Activated T-cell treated with anti-CD3 and anti-CD28 coated beads, Interleukin-2, amount 50 U/mL, for 48 hours (primary cell): Measurements from ENCODE around the gene SCN8A.
A peak's percentile ranks its signal among the peaks of the same experiment; 100 is the strongest.
"Not testable (repeated sequence)": the region's sequence is repeated elsewhere in the genome, so short reads cannot be mapped to it uniquely, and the experiment has no call there.

Experiments
- DNase-seq, 2 experiments: peaks; one replicate each; pipeline ENCODE4 v3.0.0-alpha.2; 2020

SCN8A gene

DNA sequence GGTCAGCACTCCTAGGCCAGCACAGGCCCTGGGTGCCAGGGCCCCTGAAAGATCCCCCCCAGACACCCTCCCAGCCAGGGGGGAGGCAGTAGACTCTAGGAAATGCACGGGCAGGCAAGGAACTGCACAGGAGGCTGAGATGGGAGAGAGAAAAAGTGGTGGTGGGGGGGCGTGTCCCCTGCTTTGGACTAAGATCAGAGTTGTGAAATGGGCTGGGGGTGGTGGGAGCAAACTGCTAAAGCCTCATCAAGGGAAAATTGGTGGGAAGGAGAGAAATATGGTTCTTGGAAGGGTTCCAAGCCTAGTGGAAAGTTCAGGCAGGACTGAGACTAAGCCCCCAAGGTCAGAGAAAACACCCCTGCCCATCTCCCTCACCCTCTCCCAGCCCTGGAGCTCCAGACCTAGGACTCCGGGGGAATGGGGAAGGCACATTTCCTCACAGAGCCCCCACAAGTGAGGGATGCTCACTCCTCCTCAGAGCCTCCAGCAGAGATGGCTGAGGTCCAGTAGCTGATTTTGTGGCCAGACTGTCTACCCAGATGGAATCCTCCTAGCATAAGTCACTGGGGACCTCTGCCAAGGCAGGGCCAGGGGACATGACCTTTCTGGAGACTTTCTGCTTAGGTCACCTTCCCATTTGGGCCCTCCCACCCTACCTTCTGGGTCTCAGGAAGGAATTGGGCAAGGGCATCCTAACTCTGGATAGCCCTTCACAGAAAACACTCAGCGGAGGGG, 227.7 kb downstream of the SCN8A start:
- DNase-seq: no peak

DNA sequence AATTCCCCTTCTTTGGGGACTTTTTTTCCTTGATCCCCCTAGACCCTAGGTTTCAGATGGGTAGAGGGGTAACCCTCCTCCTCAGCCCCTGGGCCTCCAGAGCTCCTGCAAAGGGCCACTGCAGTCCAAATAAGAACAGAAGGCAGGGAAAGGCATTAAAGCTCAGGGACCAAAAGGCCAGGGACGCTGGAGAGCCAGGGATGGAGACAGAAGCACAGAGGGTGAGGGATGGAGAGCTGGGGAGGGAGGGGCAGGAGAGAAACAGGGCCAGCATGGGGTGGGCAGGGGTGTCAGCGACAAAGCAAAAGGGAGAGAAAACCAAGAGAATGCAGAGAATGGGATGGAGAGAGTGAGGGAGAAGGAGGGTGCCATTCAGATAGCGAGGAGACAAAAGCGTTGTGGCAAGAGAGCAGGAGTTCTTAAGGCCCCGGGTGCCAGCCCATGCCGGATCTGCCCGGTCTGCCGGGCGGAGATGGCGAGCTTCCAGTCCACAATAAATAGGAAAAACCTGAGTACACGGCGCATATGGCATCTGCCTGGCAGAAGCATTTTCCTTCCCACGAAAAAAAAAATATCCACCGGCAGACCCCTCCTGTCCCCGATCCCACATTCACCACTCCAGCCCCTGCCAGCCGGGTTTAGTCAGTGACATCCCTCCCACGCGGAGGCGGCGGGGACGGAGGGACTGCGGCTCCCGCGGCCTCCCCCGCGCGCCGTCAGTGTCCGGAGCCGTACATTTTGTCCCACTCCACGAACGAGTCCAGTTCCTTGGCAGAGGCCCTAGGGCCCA, 228.9 kb downstream of the SCN8A start:
- no peak for DNase-seq

DNA sequence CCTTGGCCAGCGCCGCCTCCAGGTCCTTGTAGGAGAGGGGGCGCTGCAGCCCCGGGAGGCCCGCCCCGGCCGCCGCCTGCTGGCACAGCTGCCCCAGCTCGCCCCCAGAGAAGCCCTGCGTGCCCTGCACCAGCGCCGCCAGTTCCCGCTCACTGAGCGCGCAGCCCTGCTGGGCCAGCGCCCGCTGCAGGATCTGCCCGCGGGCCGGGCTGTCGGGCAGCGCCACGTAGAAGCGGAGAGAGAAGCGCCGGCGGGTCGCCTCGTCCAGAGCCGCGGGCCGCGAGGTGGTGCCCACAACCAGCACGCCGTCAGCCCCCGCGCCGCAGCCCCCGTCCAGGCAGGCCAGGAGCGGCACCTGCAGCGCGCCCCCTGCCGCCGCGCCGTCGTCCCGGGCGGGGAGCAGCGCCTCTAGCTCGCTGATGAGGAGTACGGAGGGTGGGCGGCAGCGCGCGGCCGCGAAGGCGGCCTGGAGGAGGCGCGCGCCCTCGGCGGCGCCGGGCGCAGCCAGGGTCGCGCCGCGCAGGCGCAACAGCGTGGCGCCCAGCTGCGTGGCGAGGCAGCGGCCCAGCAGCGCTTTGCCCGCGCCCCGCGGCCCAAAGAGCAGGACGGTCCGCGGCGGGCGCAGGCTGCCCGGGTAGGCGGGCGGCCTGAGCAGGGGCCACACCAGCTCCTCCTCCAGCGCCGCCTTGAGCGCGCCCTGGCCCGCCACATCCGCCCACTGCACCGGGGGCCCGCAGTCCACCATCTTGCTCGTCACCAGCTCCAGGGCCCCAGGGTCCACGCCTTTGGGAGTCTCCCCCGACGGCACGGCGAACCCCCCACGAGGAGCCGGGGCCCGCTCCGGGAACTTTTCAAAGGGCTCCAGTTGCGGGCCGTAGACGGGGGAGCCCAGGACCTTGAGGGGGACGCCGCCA, 229.8 kb downstream of the SCN8A start:
- DNase-seq: peak; percentile 86 to 90

DNA sequence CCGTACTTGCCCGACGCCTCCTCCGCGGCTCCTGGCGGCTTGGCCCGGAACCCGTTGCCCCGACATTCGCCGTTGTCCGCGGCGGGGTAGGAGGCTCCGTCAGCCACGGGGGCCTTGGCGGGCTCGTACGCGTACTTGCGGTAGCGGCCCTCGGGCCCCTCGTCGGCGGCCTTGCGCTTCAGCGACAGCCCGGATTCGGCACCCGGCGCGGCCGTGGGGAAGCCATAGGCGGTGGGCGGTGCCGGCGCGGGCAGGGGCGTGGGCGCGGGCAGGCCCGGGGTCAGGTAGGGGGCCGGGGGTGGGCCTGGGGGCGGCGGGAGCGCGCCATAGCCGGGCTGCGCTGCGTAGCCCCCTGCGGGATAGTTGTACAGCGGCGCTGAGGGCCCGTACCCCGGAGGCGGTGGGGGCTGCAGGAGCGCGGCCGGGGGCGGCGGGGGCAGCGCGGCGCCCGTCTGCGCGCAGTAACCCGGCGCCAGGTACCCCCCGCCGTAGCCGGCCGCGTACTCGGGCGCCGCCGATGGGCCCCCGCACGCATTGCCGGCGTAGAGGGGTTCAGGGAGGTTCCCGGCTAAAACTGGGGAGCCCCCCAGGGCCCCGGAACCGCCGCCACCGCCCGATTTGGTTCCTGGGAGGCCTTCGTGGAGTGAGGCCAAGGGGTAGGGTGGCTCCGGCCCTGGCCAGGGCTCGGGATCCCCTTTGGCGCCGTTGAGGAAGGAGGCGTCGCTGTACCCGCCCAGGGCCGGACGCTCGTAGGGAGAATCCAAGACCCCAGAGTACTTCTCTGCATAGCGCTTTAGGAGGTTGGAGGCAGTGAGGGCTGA, 230.6 kb downstream of the SCN8A start:
- no peak for DNase-seq

DNA sequence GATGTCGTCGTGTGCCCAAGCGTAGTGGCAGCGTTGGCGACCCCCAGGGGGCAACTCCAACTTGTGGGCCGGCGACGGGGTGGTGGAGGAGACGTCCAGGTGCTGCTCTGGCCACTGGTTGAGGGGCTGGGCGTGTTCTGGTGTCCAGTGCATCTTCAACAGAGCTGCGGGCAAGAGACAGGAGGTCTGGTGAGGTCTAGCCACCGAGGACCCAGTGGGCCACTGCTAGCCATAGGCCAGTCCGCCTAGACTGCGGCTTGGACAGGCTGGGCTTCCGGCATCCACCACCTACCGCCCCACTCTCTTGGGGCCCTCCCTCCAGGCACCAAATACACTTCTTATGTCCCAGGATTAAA, 231.2 kb downstream of the SCN8A start:
- no peak for DNase-seq

DNA sequence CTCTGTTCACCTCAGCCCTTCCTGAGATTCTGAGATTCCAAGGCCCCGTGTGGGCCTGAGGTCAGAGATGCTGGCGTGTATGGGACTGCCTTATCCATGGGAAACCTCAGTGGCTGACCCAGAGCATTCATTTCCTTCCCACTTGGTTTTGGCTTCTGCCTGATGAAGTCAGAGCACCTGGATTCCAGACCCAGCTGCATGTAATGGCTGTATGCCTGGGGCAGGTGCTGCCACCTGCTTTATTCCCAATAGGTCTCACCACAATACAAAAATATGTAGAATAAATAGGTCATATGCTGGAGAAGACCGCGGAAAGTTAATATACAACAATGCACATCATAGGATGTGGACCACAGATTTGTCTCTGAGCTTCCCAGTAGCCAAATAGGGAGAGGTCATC, 231.9 kb downstream of the SCN8A start:
- no peak for DNase-seq

DNA sequence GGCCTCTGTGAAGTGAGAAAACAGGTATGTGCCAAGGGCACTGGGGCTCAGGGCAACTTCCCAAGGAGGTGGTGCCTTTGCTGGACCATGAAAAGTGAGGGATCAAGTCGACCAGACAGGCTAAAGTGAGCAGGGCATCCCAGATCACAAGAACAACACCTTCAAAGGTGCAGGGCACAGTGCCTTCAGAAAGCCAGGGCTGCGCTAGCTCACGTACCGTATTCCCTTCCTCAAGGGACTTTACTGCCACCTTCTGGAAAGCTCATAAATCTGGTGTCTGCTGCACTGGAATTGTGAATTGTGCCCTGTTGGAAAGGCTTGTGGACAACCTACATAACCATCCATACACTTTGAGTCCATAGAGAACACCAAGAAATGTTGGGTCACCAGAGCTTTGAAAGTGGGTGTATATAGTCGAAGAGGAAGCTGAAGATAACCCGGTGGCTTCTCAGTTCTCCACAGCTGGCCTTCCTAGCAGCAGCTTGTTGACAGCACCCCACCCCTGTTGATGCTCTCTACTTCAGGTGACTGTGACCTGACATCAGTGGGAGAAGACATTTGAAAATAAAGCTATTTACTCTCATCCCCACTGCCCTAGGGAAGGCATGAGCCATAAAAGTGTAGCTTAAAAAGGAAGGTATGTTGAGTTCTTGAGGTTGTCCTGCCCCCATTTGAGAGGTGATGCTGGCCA, 233.0 kb downstream of the SCN8A start:
- peak in 1 of 2 experiments; percentile 36 for DNase-seq

DNA sequence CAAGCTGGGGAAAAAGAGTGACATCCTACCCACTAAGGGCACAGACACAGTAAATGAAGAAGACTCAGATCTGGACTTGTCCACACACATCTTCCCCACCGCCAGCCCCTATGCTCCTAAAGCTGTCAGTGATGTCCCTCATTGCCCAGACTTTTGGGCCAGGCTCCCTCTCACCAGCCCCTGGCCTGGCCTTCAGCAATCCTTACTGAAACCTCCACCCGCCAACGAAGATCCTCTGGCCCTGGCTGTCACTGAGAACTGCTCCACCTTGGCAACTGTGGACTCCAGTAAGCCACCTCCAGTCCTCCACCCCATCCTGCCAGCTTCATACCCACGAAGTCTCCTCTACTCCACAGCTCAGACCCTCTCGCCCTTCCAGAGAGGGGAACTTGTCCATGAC, 234.2 kb downstream of the SCN8A start:
- no peak for DNase-seq

DNA sequence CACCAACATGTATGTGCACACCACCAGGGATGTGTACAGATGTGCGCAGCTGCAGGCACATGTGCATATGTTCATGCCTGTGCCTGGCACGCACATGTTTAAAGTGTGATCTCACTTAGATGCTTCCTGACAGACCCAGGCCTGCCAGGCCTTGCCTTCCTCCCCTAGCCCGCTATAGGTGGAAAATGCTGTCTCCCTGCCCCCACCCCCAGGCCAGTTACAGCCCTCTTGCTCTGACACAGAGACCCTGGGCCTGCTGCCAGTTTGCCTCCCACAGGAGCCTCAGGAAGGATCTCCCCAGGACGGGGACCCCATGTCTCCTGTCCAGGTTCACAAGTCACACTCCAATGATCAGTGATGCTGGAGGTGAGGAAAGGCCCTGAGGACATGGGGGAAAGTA, 235.8 kb downstream of the SCN8A start:
- no peak for DNase-seq

DNA sequence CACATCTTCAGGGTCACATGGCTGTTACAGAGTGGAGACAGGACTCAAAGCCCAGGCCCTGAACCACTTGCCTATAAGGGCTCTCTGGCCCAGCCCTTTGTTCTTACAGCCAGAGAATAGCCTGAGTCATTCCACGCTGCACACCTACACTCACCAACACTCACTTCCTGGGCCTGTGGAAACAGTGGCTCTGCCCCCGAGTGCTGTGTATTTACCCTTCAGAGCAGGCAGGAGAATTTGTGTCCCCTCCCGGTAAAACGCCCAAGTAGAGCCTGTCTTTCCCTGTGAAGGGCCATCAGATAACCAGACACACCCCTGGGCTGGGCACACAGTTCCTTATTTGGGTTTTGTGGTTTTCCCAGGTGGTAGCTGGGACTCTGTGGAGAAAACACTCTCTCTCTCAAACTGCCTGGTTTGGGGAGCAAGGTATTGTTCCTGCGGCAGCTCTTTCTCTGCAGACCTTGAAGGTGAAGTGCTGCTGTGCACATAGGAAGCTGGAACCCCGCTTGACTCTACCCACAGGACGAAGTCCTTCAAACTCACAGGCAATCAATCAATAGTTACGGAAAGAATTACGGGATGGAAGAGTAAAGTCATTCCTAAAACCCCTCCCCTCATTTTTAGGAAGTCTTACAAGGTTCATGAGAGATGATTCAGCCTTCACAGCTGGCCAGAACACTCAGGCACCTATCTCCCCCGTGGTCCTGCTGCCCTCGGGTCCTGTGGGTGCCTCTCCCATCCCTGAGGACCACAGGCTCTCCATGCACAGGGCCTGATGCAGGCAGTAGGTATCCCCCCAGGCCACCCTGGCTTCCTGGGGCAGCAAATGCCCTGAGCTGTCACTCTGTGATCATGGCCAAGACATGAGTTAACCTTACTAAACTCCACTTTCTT, 237.1 kb downstream of the SCN8A start:
- DNase-seq: peak; percentile 78 to 82

DNA sequence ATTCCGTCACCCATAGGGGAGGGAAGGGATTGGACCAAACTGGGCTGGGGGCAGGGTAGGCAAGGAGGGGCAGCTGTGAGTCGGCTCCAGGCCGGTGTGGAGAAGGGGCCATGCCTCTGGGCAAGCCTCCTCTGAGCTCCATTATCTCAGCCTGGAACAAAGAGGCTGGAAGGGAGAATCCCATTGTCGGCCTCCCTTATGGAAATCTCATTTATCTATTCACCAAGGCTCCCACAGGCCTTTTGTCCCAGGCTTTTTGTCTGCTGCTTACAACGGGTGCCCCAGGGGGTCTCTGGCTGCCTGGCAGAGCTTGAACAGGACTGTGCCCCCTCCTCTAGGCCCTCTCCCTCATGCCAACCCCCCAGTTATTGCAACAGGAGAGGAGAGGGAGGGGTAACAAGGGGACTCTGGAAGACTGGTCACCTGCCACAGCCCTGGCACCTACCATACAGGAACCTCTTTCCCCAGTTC, 238.0 kb downstream of the SCN8A start:
- no peak for DNase-seq

DNA sequence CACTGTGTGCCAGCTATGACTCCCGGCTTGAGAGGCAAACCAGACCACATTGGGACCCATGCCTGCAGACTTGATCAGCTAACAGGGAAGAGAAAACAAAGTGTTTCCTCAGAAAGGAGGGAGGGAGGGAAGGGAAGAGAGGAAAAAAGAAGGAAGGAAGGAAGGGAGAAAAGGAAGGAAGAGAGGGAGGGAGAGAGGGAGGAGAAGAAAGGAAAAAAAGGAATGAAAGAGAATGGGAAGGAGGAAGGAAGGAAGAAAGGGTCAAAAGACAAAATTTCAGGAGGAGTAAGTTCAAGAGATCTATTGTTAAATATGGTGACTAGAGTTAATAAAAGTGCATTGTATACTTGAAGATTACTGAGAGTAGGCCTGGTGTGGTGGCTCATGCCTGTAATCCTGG, 238.6 kb downstream of the SCN8A start:
- DNase-seq: no peak

DNA sequence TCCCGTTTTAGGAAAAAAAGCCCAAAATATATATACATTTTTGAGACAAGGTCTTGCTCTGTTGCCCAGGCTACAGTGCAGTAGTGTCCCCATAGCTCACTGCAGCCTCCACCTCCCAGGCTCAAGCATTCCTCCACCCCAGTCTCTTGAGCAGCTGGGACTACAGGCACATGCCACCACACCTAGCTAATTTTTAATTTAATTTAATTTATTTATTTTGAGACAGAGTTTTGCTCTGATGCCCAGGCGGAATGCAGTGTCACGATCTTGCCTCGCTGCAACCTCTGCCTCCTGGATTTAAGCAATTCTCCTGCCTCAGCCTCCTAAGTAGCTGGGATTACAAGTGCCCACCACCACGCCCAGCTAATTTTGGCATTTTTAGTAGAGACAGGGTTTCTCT, 240.8 kb downstream of the SCN8A start:
- DNase-seq: not testable (repeated sequence)

DNA sequence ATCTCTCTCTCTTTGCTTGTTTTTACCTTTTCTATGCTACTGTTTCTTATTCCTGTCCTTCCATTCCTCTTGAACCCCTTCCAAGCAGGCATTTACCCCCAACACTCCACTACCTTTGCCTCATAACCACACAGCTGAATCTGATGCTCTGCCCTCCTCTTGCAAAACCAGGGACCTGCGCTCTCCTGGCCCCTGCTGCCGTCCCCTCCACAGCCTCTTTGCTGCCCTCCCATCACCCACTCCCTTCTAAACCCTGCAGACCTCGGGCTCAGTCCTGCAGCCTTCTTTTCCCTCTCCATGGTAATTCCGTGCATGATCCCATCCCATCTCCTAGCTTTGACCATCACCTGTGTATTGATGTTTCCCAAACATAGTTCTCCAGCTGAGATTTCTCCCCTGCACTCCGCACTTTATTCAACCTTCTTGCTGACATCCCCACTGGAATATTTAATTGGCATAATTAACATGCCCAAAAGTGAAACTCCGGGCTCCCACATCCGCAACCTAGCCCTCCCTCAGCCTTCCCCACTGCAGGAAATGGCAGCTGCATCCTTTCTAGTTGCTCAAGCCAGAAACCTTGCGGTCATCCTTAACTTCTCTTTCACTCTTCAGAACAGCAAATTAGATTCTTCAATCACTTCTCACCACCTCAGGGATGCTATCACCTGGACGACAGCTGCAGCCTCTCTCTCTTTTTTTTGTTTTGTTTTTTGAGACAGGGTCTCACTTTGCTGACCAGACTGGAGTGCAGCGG, 241.5 kb downstream of the SCN8A start:
- DNase-seq: no peak

DNA sequence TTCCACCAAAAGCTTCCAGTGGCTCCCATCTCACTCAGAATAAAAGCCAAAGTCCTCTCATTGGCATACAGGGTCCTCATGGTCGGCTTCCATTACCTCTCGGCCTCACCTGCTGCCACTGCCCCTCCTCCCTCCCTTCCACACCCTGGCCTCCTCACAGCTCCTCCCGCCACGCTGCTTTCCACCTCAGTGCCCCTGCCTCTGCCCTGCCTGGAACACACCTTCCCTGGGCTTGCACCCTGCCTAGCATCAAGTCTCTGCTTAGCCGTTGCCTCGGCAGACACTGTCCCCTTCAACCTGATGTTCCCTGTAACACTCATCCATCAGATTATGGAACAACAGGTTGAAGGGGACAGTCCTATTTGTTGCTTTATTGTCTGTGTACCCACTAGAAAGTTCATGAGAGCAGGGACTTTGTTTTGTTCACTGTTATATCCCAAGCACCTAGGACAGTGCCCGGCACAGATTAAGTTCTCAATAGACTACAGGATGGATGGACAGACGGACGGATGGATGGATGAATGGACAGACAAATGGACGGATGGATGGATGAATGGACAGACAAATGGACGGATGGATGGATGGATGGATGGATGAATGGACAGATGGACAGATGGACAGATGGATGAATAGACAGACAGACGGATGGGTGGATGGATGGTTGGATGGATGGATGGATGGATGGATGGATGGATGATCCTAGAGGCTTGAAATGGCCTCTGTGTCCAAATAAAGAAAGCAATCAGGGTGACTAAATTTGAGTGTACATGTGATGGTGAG, 242.6 kb downstream of the SCN8A start:
- no peak for DNase-seq

DNA sequence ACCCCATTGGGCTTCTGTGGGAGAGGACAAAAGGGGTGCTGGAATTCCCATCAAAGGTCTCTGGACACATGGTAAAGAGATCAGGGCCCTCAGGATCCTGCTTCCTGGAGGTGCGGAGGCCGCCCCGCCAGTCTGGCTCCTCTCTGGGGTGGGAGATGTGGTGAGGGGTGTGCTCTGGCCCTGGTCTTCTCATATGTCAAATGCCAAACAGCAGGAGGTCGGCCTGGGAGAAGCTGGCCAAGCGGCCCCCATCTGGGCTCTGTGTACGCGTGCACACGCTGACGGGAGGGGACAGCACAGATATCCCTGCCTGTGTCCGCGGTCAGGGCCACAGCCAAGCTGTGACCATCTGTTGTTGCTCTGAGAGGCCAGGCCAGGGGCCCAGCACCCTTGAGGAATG, 243.4 kb downstream of the SCN8A start:
- no peak for DNase-seq

DNA sequence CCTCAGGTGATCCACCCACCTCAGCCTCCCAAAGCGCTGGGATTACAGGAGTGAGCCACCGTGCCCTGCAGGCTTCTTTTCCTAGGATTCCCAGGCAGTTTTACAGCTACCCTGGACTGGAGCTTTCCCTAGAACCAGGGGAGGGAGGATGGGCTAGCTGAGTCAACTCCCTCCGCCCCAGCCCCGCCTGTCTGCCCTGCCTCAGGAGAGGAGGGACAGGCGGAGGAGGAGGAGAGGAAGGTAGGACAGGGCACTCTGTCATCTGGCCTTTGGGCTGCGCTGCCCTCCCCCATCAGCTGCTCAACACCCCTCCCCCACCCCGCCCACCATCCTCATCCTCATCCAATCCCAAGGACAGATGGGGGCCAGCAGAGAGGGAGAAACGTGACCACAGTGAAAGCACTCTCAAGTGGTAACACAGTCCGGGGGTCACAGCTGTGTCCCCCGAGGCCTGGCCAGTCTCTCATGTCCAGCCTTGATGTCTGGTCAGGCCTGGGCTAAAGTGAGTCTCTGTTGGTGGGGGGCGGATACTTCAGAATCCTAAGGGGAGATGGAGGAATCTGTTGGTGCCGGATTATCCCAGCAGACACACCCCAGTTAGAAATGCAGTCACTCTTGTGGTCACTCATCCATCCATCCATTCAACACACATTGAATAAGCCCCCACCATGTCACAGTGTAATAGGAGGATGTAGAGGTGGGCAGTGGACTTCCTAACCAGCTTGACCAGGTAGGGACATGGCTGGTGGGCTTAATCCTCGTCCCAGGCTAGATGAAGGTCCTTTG, 245.2 kb downstream of the SCN8A start:
- no peak for DNase-seq

DNA sequence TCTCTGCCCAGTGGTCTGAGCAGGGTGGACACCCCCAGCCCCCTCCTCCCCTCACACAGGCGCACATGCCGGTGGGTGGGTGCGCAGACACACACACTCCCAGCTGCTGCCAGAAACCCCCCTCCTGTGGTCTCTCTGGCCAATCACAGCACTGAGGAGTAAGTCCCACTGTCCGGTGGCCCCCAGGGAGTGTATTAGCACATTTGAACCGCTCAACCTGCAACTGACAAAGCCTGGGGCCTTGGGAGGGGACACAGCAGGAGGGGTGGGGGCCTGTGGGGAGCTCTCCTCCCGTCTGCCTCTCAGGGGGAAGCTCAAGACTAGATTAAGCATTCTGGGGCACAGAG, 245.8 kb downstream of the SCN8A start:
- no peak for DNase-seq
